ENCODE data around the gene MED15. TPM values are rescaled to one million over a fixed set of nuclear protein-coding genes. Genes with fewer than 3 reads are reported as not detected.

Gene MED15
- total and polyA plus RNA-seq, 2 of the 8 experiments (the other 6 are each of a cell fraction or from before 2014, with no cell fraction given): 28.3 to 57.1 TPM

- H3K4me2 ChIP-seq (ENCODE audit: insufficient read depth in 1 of 2, low read depth in 2 of 2, low read length in 2 of 2): no peak overlapping the region
- FAIRE-seq (no peak), DNase-seq (ENCODE audit: low read depth in 1 of 2, low spot score in 2 of 2) (no peak)
- no peak overlapping the region for H4K91ac ChIP-seq (replicated peaks; ENCODE audit: insufficient read length, low read length)
- H3K56ac ChIP-seq (replicated peaks; ENCODE audit: insufficient read length, low read depth, low read length): no peak overlapping the region
- H3K18ac ChIP-seq (ENCODE audit: extremely low read depth, low read length): no peak overlapping the region
- H4K20me1 ChIP-seq (replicated peaks in 1 of 2; ENCODE audit: control insufficient read depth in 1 of 2, insufficient read depth in 2 of 2, low read length in 2 of 2): peaks cover 2 to 4% of the 10 kb centered on the region in 2 experiments
- no peaks in the 10 kb centered on the region for H3K9me3 ChIP-seq (ENCODE audit: insufficient read depth in 2 of 2, low read depth in 1 of 2, low read length in 1 of 2)
- no peak overlapping the region for H3K4me3 ChIP-seq (ENCODE audit: extremely low read depth in 1 of 4, insufficient read depth in 2 of 4, low read depth in 3 of 4, low read length in 4 of 4)
- H3K23ac ChIP-seq (ENCODE audit: insufficient read length): no peak overlapping the region
- peaks cover 0 to 11% (median 9%) of the 10 kb centered on the region in 4 experiments; a peak in 5 of 7 replicates for H3K27me3 ChIP-seq (replicated peaks in 1 of 4; ENCODE audit: control insufficient read depth in 3 of 4, extremely low read depth in 1 of 4, insufficient read depth in 3 of 4, low read length in 3 of 4)
- peaks cover 0 to 2% (median 0%) of the 10 kb centered on the region in 4 experiments; a peak in 3 of 8 replicates for H3K36me3 ChIP-seq (ENCODE audit: control insufficient read depth in 2 of 4, insufficient read depth in 4 of 4, low read length in 3 of 4)
- 0 out of 4 replicates have a peak, but pooled peaks cover 0 to 3% of the 10 kb centered on the region in 2 experiments for H3K79me2 ChIP-seq (ENCODE audit: control insufficient read depth in 1 of 2, insufficient read depth in 2 of 2, low read length in 2 of 2)
- H3K9ac ChIP-seq (replicated peaks in 1 of 4; ENCODE audit: extremely low read depth in 1 of 4, low read depth in 3 of 4, low read length in 3 of 4): no peak overlapping the region
- no peak overlapping the region for H2BK5ac ChIP-seq (ENCODE audit: low read depth, low read length)
- CTCF ChIA-PET (ENCODE audit: partially characterized antibody): interaction anchor here (1.0 to 1.1 kb wide), 2 partner anchors 11 to 16 kb away, joined by 3 read pairs; no protein-coding TSS in a partner anchor
- no peak overlapping the region for H2AFZ ChIP-seq (ENCODE audit: low read length)
- no peak overlapping the region for H4K8ac ChIP-seq (ENCODE audit: extremely low read depth, insufficient read depth, low read length)
- peaks cover 0 to 8% (median 4%) of the 10 kb centered on the region in 4 experiments; a peak in 3 of 7 replicates for H3K4me1 ChIP-seq (replicated peaks in 1 of 4; ENCODE audit: control insufficient read depth in 3 of 4, insufficient read depth in 4 of 4, low read length in 3 of 4)
- no peak overlapping the region for H2BK20ac ChIP-seq (ENCODE audit: low read length)
- POLR2A ChIA-PET (ENCODE audit: partially characterized antibody): interaction anchor here (0.6 kb wide), 1 partner anchor 11 kb away, joined by 3 read pairs; no protein-coding TSS in a partner anchor
- no peak overlapping the region for H2BK120ac ChIP-seq (replicated peaks; ENCODE audit: low read depth, low read length)
- H2AK5ac ChIP-seq (ENCODE audit: low read depth, low read length): no peak overlapping the region
- H3K14ac ChIP-seq (ENCODE audit: insufficient read length): no peak overlapping the region
- 79% methylated on average over 3 of the region's 3 CpGs; no CpG with 5 or more reads in 1 of the 2 experiments for WGBS, 2 experiments (ENCODE audit: extremely low coverage in 1 of 2, insufficient coverage in 1 of 2, insufficient read length in 1 of 2, insufficient replicate concordance in 2 of 2, low coverage in 1 of 2, low lambda C conversion rate in 2 of 2, missing lambda C conversion rate in 1 of 2)
- no peak overlapping the region for H3K4ac ChIP-seq (replicated peaks; ENCODE audit: insufficient read length, low read depth, low read length)
- no peaks in the 10 kb centered on the region for H3K79me1 ChIP-seq (ENCODE audit: low read depth, low read length)
- H3K23me2 ChIP-seq (ENCODE audit: low read depth, low read length): peaks cover 12% of the 10 kb centered on the region; the same call in 1 of the 2 replicates
- TF ChIP-seq POLR2A (IDR thresholded peaks at IDR 0.05; ENCODE audit: control extremely low read depth in 1 of 2, low read depth in 2 of 2, low read length in 2 of 2): no peak
- TF ChIP-seq CHD1 (IDR thresholded peaks at IDR 0.05; ENCODE audit: low read depth, low read length): no peak
- TF ChIP-seq SIRT6 (IDR thresholded peaks at IDR 0.05; ENCODE audit: low read length): no peak
- TF ChIP-seq CEBPB (IDR thresholded peaks at IDR 0.05; ENCODE audit: low read depth, low read length): no peak
- no peak for TF ChIP-seq EP300 (IDR thresholded peaks at IDR 0.05; ENCODE audit: borderline replicate concordance in 1 of 2, low read depth in 2 of 2, low read length in 2 of 2)
- TF ChIP-seq SUZ12 (IDR thresholded peaks at IDR 0.05; ENCODE audit: low read length): no peak
- TF ChIP-seq YY1 (IDR thresholded peaks at IDR 0.05; ENCODE audit: low read depth, low read length): no peak
- TF ChIP-seq ATF3 (IDR thresholded peaks at IDR 0.05; ENCODE audit: insufficient read depth, low read depth, low read length): no peak
- no peak for TF ChIP-seq TCF12 (IDR thresholded peaks at IDR 0.05; ENCODE audit: low read depth, low read length)
- no peak for TF ChIP-seq SAP30 (IDR thresholded peaks at IDR 0.05; ENCODE audit: insufficient read depth, insufficient replicate concordance, low read length)
- no peak for TF ChIP-seq POU5F1 (IDR thresholded peaks at IDR 0.05; ENCODE audit: low read depth, low read length)
- no peak for TF ChIP-seq SP2 (IDR thresholded peaks at IDR 0.05; ENCODE audit: low read length)
- no peak for TF ChIP-seq EGR1 (IDR thresholded peaks at IDR 0.05; ENCODE audit: borderline replicate concordance, low read depth, low read length)
- TF ChIP-seq TAF1 (IDR thresholded peaks at IDR 0.05; ENCODE audit: low read depth, low read length): no peak
- no peak overlapping the region for H2BK15ac ChIP-seq (ENCODE audit: low read length)
- H2BK12ac ChIP-seq (ENCODE audit: low read depth, low read length): no peak overlapping the region
- no peak overlapping the region for H4K5ac ChIP-seq (ENCODE audit: insufficient read length, low read depth, low read length)
- no peak overlapping the region for H3K27ac ChIP-seq (ENCODE audit: low read depth, low read length)
These were observed 8.5 kb upstream of the MED15 start for GRCh38 chr22:20498913-20499312.

Data from H1 (cell line).